HG02938 (cell line): ENCODE results near the gene SLC22A7.
A peak's percentile ranks its signal among the peaks of the same experiment; 100 is the strongest.
"Not testable (repeated sequence)": the region's sequence is repeated elsewhere in the genome, so short reads cannot be mapped to it uniquely, and the experiment has no call there.

Source experiments
- ATAC-seq: cut with Tn5 transposase; IDR thresholded peaks from one replicate; pipeline ENCODE4 v1.9.1; 2021; ENCODE audit warnings: mild to moderate bottlenecking, moderate library complexity; ENCODE audit not compliant: unreplicated experiment

Gene SLC22A7

GRCh38 chr6:43334466-43335095 is 36.5 kb downstream of the SLC22A7 start:
- ATAC-seq: no peak

- no peak for ATAC-seq
Observed at GRCh38 chr6:43335469-43335868, 37.4 kb downstream of the SLC22A7 start.

- no peak for ATAC-seq
Observed at GRCh38 chr6:43336382-43336781, 38.3 kb downstream of the SLC22A7 start.

- no peak for ATAC-seq
Observed at GRCh38 chr6:43338243-43338642, 40.2 kb downstream of the SLC22A7 start.

- ATAC-seq: peak; percentile 79
Observed at GRCh38 chr6:43339168-43339567, 41.1 kb downstream of the SLC22A7 start.

GRCh38 chr6:43346243-43346642 is 48.2 kb downstream of the SLC22A7 start:
- not testable (repeated sequence) for ATAC-seq

- no peak for ATAC-seq
Observed at GRCh38 chr6:43347021-43347420, 49.0 kb downstream of the SLC22A7 start.

GRCh38 chr6:43347444-43347843 is 49.4 kb downstream of the SLC22A7 start:
- no peak for ATAC-seq

- ATAC-seq: not testable (repeated sequence)
Observed at GRCh38 chr6:43351951-43352350, 53.9 kb downstream of the SLC22A7 start.
